GM19023 (cell line): ENCODE measurements around the gene FERMT3.
A peak's percentile ranks its signal among the peaks of the same experiment; 100 is the strongest.

ENCODE experiments used
- ATAC-seq: cut with Tn5 transposase; IDR thresholded peaks from one replicate; pipeline ENCODE4 v1.9.1; 2021; ENCODE audit warnings: mild to moderate bottlenecking, moderate library complexity; ENCODE audit not compliant: unreplicated experiment

Gene FERMT3

GRCh38 chr11:64233913-64234586 lies 27.5 kb downstream of the FERMT3 start, which contains the start of gene VEGFB:
VEGFB (plus strand) TSS chr11:64234584; CDS start chr11:64234834, 250 bp downstream.
- peak; percentile 35 for ATAC-seq

- ATAC-seq, result peak; percentile 22
These were observed 28.3 kb downstream of the FERMT3 start for GRCh38 chr11:64234647-64235379.

GRCh38 chr11:64235437-64236161 lies 29.1 kb downstream of the FERMT3 start:
- ATAC-seq, result no peak

DNA sequence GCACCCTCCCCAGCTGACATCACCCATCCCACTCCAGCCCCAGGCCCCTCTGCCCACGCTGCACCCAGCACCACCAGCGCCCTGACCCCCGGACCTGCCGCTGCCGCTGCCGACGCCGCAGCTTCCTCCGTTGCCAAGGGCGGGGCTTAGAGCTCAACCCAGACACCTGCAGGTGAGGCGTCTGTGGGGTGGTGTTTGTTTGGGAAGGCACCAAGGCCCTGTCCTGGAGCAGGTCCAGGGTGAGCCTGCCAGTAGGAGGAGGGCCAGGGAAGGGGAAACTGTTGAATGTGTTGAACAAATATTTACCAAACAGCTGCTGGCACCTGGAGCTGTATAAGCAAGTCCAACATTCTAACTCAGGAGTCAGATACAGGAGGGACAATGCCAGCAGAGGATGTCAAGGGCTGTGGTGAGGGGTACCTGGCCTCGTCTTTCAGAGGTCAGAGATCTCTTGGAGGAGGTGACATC lies 31.0 kb downstream of the FERMT3 start:
- ATAC-seq, result no peak

- ATAC-seq, result no peak
These were observed 31.6 kb downstream of the FERMT3 start for GRCh38 chr11:64238076-64238475.

DNA sequence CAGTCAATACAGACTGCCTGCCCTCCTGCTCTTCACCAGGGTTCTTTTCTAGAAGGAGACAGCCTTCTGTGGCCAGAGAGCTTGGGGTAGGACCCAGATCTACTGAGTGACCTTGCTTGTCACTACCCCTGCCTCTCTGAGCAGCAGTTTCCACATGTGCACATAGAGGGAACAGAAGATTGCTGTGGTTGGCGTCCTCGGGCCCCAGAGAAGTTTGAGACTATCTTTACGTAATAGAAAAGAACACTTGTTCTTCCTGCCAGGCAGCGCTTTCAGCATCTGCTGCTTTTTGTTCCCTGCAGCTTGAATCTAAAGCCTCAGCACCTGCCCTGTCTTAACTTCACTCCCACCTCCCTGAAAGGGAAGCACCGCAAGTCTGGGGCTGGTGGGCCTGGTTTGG lies 32.5 kb downstream of the FERMT3 start:
- ATAC-seq, result no peak

GRCh38 chr11:64239662-64240434 lies 33.3 kb downstream of the FERMT3 start:
- no peak for ATAC-seq

GRCh38 chr11:64240435-64241240 lies 34.1 kb downstream of the FERMT3 start, which contains the start of gene FKBP2:
FKBP2 (plus strand) TSS chr11:64241095; CDS start chr11:64242388, 1,293 bp downstream.
- ATAC-seq, result peak; percentile 53

GRCh38 chr11:64241241-64241490 lies 34.6 kb downstream of the FERMT3 start:
- ATAC-seq, result peak; percentile 73

DNA sequence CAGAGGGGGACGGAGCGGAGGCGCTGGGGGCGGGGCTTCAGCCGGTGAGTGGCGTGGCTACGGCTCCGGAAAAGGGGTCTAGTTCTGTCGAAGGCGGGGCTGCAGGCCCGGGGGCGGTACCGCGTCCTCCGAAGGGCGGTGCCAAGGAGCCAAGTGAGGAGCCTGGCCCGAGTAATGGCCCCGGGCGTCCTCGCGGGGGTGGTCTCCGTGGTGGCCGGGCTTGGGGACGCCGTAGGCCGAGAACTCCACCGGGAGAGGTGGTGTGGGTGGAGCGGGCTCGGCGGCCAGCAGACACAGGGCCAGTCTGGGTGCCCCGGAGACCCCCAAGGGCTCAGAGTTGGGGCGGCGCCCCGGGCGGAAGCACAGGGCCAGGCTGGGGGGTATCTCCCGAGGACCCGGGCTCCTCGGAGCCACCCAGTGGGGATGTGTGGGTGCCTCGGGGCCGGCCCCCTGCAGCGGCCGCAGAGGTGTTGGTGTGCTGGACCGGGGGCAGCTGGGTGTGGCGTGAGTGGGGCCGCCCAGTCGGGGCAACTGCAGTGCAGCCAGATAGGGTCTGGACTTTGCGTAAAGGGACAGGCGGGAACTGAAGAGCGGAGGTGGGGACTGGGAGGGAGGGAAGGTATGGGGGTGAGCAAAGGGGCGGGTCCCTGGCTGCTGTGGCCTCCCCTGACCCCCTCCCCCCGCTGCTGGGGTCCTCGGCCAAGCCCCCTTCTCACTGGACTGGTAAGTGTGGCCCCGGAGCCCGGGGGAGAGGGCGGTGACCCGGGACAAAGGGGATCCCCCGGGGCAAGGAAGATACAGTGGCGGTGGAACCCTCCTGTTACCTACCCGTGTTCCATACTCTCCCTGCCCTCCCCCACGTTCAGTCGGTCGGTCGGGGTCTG lies 35.2 kb downstream of the FERMT3 start:
- peak; percentile 4 for ATAC-seq

- no peak for ATAC-seq
These were observed 36.8 kb downstream of the FERMT3 start for GRCh38 chr11:64243236-64243854.

DNA sequence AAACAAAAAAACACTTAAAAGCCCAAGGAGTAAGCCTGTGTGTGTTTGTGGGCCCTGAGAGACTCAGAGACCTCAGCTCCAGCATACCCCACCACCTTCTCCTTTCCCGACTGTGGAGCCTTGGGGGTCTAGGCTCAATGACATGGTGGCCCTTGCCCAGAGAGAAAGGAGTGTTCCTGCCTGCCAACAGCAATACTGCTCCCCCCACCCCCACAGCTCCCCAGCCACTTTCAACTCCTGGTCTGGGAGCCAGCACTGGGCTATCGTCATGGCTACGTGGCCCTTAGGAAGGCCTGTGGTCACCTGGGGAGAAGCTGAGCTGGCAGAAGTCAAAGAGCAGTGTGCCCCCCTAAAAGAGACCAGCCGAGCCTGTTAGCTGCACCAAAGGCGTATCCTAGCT lies 37.6 kb downstream of the FERMT3 start:
- no peak for ATAC-seq

GRCh38 chr11:64244966-64245365 lies 38.4 kb downstream of the FERMT3 start:
- no peak for ATAC-seq

GRCh38 chr11:64245401-64245796 lies 38.9 kb downstream of the FERMT3 start:
- no peak for ATAC-seq

DNA sequence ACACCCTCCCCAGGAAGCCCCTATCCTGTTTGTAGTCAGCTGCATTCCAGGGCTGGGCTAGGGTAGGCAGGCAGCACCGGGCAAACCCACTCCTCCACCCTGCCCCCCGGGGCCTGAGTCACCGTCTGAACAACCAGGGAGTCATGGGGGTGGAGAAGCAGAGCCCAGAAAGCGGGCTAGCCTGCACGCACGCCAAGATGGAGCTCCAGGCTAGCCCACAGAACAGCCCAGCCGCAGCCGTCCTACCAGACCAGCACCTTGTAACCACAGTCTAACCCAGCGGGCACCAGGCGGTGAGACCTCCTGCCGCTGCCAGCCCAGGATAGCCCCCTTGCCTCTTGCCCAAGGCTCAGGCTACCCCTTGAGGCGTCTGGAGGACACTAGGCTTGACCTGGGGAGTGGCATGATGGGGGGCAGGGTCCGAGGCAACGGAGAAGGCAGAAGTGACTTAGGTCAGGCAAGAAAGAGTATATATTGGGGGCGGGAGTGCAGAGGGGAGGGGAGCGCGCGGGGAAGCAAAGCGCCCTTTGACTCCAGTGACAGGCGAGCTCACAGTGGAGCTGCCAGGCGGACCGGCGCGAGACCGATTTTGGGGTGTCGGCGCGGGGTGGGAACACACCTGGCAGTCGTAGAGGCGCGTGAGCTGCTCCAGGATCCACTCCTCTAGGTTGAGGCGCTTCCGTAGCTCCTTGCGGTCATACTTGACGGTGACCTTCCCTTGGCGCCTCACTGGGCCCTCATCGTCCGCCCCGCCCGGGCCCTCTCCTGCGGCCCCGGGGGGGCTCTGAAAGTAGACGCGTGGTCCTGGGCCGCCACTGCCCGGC lies 39.5 kb downstream of the FERMT3 start:
- no peak for ATAC-seq

- peak; percentile 7 for ATAC-seq
These were observed 40.0 kb downstream of the FERMT3 start for GRCh38 chr11:64246621-64246870.

DNA sequence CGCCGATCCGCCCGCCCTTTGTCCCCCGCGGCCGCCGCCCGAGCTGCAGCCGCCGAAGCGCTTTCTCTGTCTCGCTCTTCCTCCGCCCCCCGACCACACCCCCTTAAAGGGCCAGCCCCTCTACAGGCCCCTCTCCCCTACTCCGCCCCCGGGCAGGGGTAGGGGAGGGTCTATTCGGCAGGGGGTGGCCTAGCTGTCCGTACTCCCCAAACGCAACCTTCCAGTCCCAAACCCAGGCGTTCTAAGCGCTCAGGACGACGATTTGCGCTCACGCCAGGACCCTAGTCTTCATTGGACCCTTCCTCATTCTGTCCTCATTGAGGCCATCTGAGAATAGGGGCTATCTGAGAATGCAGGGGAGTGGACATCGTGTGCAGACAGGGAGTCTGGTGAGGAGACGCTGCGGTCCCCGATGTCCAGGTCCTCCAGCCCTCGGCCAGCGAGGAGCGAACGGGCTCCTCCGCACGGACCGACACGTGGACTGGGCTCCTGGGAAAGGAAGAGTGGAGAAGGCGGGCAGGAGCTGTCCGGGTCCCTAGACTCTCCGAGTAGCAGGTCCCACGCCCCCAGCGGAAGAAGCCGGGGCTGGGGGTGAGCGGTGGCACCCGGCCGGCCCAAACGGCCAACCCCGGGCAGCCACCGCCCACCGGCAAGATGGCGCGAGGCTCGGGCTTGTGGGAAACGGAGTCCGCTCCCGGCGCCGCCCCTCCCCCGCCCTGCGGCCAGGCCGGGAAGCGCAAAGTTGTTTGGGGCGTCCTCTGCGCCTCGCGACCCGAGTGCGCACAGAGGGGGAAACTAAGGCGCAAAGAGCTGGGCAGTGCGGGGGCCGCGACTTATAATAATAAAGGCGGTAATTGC lies 40.6 kb downstream of the FERMT3 start, which contains the start of gene PPP1R14B:
PPP1R14B (minus strand) TSS at position 73 of the 858 bp plus-strand sequence. CDS start 270 bp downstream, outside the sequence.
- ATAC-seq, result peak; percentile 47
